Measurements from ENCODE around the gene TAF1. TPM values are rescaled to one million over a fixed set of nuclear protein-coding genes. Genes with fewer than 3 reads are reported as not detected.
A peak's percentile ranks its signal among the peaks of the same experiment; 100 is the strongest.

The TAF1 gene
- total RNA-seq, 1 donor from 2014 or later = 29.7 TPM

DNA sequence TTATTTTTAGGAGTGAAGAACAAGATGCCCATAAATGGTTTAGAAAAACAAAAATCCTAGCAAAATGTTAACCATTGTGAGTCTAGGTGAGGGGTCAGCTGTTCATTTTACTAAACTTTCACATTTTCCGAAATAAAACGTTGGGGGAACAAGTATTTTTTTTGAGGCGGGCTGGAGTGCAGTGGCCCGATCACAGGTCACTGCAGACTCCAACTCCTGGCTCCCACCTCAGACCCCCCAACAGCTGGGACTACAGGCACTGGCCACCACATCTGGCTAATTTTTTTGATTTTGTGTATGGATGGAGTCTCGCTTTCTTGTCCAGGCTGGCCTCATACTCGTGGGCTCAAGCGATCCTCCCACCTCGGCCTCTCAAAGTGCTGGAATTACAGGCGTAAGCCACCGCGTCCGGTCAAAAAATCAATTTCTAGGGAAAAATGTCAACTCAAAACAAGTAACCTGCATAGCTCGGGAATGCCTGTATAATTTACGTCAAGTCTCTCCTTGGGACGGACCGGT, 742 bp upstream of the TAF1 start:
- peaks cover 12% of the 10 kb centered on the region for H3K4me1 Mint-ChIP-seq
- H3K27me3 ChIP-seq = no peaks in the 10 kb centered on the region
- no peak for DNase-seq (ENCODE audit: low spot score)
- peaks cover 7% of the 10 kb centered on the region for H3F3A ChIP-seq (ENCODE audit: low read depth)
- peak overlapping the region; percentile 70 for H3K27ac Mint-ChIP-seq
- H3K9me3 ChIP-seq (ENCODE audit: low read depth) = no peaks in the 10 kb centered on the region
- H3K9ac ChIP-seq = peak overlapping the region; percentile 64
- H3K27me3 Mint-ChIP-seq (ENCODE audit: insufficient read depth, low read depth) = peaks cover under 1% of the 10 kb centered on the region
- H3K79me2 ChIP-seq (ENCODE audit: low read depth) = peaks cover 39% of the 10 kb centered on the region
- peaks cover 16% of the 10 kb centered on the region for H3K9me3 Mint-ChIP-seq
- peak overlapping the region; percentile 70 for H3K27ac ChIP-seq
- H2AFZ ChIP-seq (replicated peaks) = no peak overlapping the region
- peak overlapping the region; percentile 71 for H3K4me2 ChIP-seq
- no peaks in the 10 kb centered on the region for H4K20me1 ChIP-seq (ENCODE audit: low read depth)
- TF ChIP-seq EZH2phosphoT487 (IDR thresholded peaks at IDR 0.05) = no peak
- TF ChIP-seq, protein P1, sequence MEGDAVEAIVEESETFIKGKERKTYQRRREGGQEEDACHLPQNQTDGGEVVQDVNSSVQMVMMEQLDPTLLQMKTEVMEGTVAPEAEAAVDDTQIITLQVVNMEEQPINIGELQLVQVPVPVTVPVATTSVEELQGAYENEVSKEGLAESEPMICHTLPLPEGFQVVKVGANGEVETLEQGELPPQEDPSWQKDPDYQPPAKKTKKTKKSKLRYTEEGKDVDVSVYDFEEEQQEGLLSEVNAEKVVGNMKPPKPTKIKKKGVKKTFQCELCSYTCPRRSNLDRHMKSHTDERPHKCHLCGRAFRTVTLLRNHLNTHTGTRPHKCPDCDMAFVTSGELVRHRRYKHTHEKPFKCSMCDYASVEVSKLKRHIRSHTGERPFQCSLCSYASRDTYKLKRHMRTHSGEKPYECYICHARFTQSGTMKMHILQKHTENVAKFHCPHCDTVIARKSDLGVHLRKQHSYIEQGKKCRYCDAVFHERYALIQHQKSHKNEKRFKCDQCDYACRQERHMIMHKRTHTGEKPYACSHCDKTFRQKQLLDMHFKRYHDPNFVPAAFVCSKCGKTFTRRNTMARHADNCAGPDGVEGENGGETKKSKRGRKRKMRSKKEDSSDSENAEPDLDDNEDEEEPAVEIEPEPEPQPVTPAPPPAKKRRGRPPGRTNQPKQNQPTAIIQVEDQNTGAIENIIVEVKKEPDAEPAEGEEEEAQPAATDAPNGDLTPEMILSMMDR (IDR thresholded peaks at IDR 0.05) = no peak
- no peak for TF ChIP-seq EZH2 (IDR thresholded peaks at IDR 0.05)
- no peaks in the 10 kb centered on the region for H3K36me3 ChIP-seq
- H3K4me3 Mint-ChIP-seq = peak overlapping the region; percentile 95
- peaks cover 6% of the 10 kb centered on the region for H3K36me3 Mint-ChIP-seq
- H3K4me1 ChIP-seq = no peaks in the 10 kb centered on the region
- peak overlapping the region; percentile 58 for H3K4me3 ChIP-seq

DNA sequence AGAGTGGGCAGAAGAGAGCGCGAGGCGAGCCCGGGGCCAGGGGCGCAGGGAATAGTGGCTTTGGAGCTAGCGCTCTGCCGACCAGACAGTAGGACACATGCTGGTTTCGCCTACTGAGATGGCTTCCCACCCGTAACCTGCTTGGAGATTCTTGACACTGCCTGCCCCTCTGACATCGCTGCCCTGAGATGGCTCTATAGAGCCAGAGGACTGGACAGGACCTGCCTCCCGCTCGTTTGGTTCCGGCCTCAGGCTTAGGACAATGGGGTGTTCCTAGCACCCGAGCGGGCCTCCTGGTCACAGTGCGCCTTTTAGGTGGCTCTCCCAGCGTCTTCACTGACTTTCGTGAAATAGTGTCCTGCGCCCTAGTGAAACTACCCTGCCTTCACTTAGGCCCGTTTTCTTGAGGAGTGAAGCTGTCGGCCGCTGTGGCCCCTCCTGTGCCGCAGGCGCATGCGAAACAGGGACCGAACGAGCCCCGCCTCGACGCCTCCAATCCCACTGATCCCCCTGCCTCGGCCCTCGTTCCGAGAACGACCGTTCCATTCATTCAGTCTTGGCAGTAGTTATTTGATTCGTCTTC, 608 bp downstream of the TAF1 start:
- peak overlapping the region; percentile 95 for H3K4me3 Mint-ChIP-seq
- H3K4me2 ChIP-seq = peak overlapping the region; percentile 84
- no peaks in the 10 kb centered on the region for H3K36me3 ChIP-seq
- no peaks in the 10 kb centered on the region for H4K20me1 ChIP-seq (ENCODE audit: low read depth)
- peaks cover 12% of the 10 kb centered on the region for H3K4me1 Mint-ChIP-seq
- no peaks in the 10 kb centered on the region for H3K4me1 ChIP-seq
- no peaks in the 10 kb centered on the region for H3K9me3 ChIP-seq (ENCODE audit: low read depth)
- peak overlapping the region; percentile 34 for H2AFZ ChIP-seq (replicated peaks)
- peak overlapping the region; percentile 58 for H3K4me3 ChIP-seq
- H3K27me3 ChIP-seq = no peaks in the 10 kb centered on the region
- peak overlapping the region; percentile 90 for H3K27ac ChIP-seq
- TF ChIP-seq EZH2 (IDR thresholded peaks at IDR 0.05) (no peak), EZH2phosphoT487 (IDR thresholded peaks at IDR 0.05) (no peak)
- TF ChIP-seq, protein P1 (IDR thresholded peaks at IDR 0.05) = no peak
- peaks cover 7% of the 10 kb centered on the region for H3F3A ChIP-seq (ENCODE audit: low read depth)
- peaks cover 53% of the 10 kb centered on the region for H3K79me2 ChIP-seq (ENCODE audit: low read depth)
- H3K27me3 Mint-ChIP-seq (ENCODE audit: insufficient read depth, low read depth) = no peaks in the 10 kb centered on the region
- peak overlapping the region; percentile 69 for H3K27ac Mint-ChIP-seq
- peaks cover 8% of the 10 kb centered on the region for H3K36me3 Mint-ChIP-seq
- peaks cover 16% of the 10 kb centered on the region for H3K9me3 Mint-ChIP-seq
- peak overlapping the region; percentile 62 for H3K9ac ChIP-seq
- DNase-seq (ENCODE audit: low spot score) = peak; percentile 28

DNA sequence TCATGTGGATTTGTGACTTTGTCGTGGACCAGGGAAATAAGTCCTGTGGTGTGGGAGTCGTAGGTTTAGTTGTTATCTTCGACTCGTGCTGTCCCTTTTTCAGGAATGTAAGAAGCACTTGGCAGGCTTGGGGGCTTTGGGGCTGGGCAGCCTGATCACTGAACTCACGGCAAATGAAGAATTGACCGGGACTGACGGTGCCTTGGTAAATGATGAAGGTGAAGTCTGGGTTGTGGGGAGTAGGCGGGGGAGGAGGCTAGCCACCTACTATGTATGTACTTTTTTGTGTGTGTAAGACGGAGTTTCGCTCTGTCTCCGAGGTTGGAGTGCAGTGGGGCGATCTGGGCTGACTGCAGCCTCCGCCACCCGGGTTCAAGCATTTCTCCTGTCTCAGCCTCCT, 1.2 kb downstream of the TAF1 start:
- Histone ChIP-seq H3F3A (ENCODE audit: low read depth) (peaks cover 7% of the 10 kb centered on the region), H3K4me3 (peak overlapping the region; percentile 58), H3K36me3 (no peaks in the 10 kb centered on the region), H3K4me2 (peak overlapping the region; percentile 84), H3K27me3 (no peaks in the 10 kb centered on the region), H3K9ac (peak overlapping the region; percentile 62), H2AFZ (replicated peaks) (no peak overlapping the region), H3K9me3 (ENCODE audit: low read depth) (no peaks in the 10 kb centered on the region), H3K4me1 (no peaks in the 10 kb centered on the region), H3K27ac (no peak overlapping the region), H3K79me2 (ENCODE audit: low read depth) (peaks cover 56% of the 10 kb centered on the region), H4K20me1 (ENCODE audit: low read depth) (no peaks in the 10 kb centered on the region)
- no peak for DNase-seq (ENCODE audit: low spot score)
- peak overlapping the region; percentile 36 for H3K27ac Mint-ChIP-seq
- H3K4me1 Mint-ChIP-seq = peaks cover 12% of the 10 kb centered on the region
- peak overlapping the region; percentile 95 for H3K4me3 Mint-ChIP-seq
- TF ChIP-seq EZH2phosphoT487 (IDR thresholded peaks at IDR 0.05) (no peak), EZH2 (IDR thresholded peaks at IDR 0.05) (no peak)
- TF ChIP-seq, protein P1 (IDR thresholded peaks at IDR 0.05) = no peak
- peaks cover 9% of the 10 kb centered on the region for H3K36me3 Mint-ChIP-seq
- no peaks in the 10 kb centered on the region for H3K27me3 Mint-ChIP-seq (ENCODE audit: insufficient read depth, low read depth)
- H3K9me3 Mint-ChIP-seq = peaks cover 16% of the 10 kb centered on the region

Data from neural progenitor cell (in vitro differentiated cells).